CD14-positive monocyte (primary cell): Measurements from ENCODE around the gene ZNF263. TPM values are rescaled to one million over a fixed set of nuclear protein-coding genes. Genes with fewer than 3 reads are reported as not detected.

ENCODE experiments used
- DNase-seq, 3 donors: peaks; one replicate each; pipeline ENCODE4 v3.0.0-alpha.2; 2011 to 2022
- H2AFZ ChIP-seq: 2 replicates; pipeline ENCODE4 v1.6.0; 2012; ENCODE audit warnings: mild to moderate bottlenecking, low read depth, low read length, inconsistent platforms; ENCODE audit not compliant: insufficient read depth, poor library complexity, severe bottlenecking
- H3K27ac ChIP-seq, 2 donors: 1 replicate in 1 of 2; 2 replicates in 1 of 2; pipeline ENCODE4 v1.5.1; 2012 to 2013; ENCODE audit warnings: low read length in 2 of 2, control low read depth in 1 of 2, inconsistent platforms in 1 of 2, low read depth in 1 of 2, mild to moderate bottlenecking in 1 of 2
- H3K27me3 ChIP-seq, 2 donors: one replicate each; pipeline versions ENCODE4 v1.6.0 to v1.6.1; 2011 to 2013; ENCODE audit warnings: low read length in 2 of 2; ENCODE audit not compliant: control insufficient read depth in 2 of 2, insufficient read depth in 2 of 2
- H3K36me3 ChIP-seq, 2 donors: replicated peaks in 1 of 2; 1 replicate in 1 of 2; 2 replicates in 1 of 2; pipeline versions ENCODE4 v1.5.1 to v1.6.1; 2012 to 2013; ENCODE audit warnings: low read length in 2 of 2, control low read depth in 1 of 2, inconsistent platforms in 1 of 2, mild to moderate bottlenecking in 1 of 2; ENCODE audit not compliant: insufficient read depth in 2 of 2, control insufficient read depth in 1 of 2
- H3K4me1 ChIP-seq, 2 donors: 1 replicate in 1 of 2; 2 replicates in 1 of 2; pipeline versions ENCODE4 v1.5.1 to v1.6.1; 2012 to 2013; ENCODE audit warnings: low read length in 2 of 2, control low read depth in 1 of 2, inconsistent platforms in 1 of 2, mild to moderate bottlenecking in 1 of 2, moderate library complexity in 1 of 2; ENCODE audit not compliant: insufficient read depth in 2 of 2, control insufficient read depth in 1 of 2
- H3K4me2 ChIP-seq: replicated peaks from 2 replicates; pipeline ENCODE3; 2012; ENCODE audit warnings: low read length, moderate library complexity, mild to moderate bottlenecking; ENCODE audit not compliant: poor library complexity, severe bottlenecking; ENCODE audit errors: extremely low read depth
- H3K4me3 ChIP-seq, 3 experiments: fragments of 200-600 bp in 1 of 3; sonication (generic) in 1 of 3; replicated peaks in 1 of 3; 1 replicate in 2 of 3; 2 replicates in 1 of 3; pipeline ENCODE4 v1.5.1; 2011 to 2013; ENCODE audit warnings: low read length in 3 of 3, mild to moderate bottlenecking in 3 of 3, control low read depth in 2 of 3, low read depth in 2 of 3, inconsistent platforms in 1 of 3, moderate library complexity in 1 of 3
- H3K79me2 ChIP-seq: 2 replicates; pipeline ENCODE4 v1.6.0; 2012; ENCODE audit warnings: mild to moderate bottlenecking, control low read depth, inconsistent platforms, low read length, moderate library complexity; ENCODE audit not compliant: insufficient read depth
- H3K9ac ChIP-seq: 2 replicates; pipeline ENCODE4 v1.6.0; 2017; ENCODE audit warnings: low read length, mild to moderate bottlenecking; ENCODE audit not compliant: insufficient read depth, poor library complexity, severe bottlenecking
- H3K9me3 ChIP-seq, 2 donors: replicated peaks in 1 of 2; 1 replicate in 1 of 2; 2 replicates in 1 of 2; pipeline versions ENCODE4 v1.5.1 to v1.6.1; 2012 to 2013; ENCODE audit warnings: low read length in 2 of 2, control low read depth in 1 of 2; ENCODE audit not compliant: control insufficient read depth in 1 of 2, insufficient read depth in 1 of 2
- H4K20me1 ChIP-seq: 2 replicates; pipeline ENCODE4 v1.6.0; 2012; ENCODE audit warnings: mild to moderate bottlenecking, low read length, control low read depth, moderate library complexity; ENCODE audit not compliant: insufficient read depth
- H3K27ac Mint-ChIP-seq, 7 donors: one replicate each; pipeline ENCODE4 v1.8.0; 2020; ENCODE audit warnings: mild to moderate bottlenecking in 7 of 7, mixed read lengths in 7 of 7, moderate library complexity in 6 of 7, inconsistent platforms in 2 of 7
- H3K27me3 Mint-ChIP-seq, 3 donors: one replicate each; pipeline ENCODE4 v1.8.0; 2021 to 2022; ENCODE audit warnings: low read depth in 3 of 3, mild to moderate bottlenecking in 3 of 3, mixed read lengths in 3 of 3, moderate library complexity in 3 of 3, inconsistent platforms in 1 of 3
- H3K36me3 Mint-ChIP-seq, 2 donors: one replicate each; pipeline ENCODE4 v1.8.0; 2020; ENCODE audit warnings: mixed read lengths in 2 of 2, inconsistent platforms in 1 of 2, mild to moderate bottlenecking in 1 of 2
- H3K4me1 Mint-ChIP-seq: one replicate; pipeline ENCODE4 v1.8.0; 2020; ENCODE audit warnings: mild to moderate bottlenecking, mixed read lengths
- H3K4me3 Mint-ChIP-seq, 2 donors: one replicate each; pipeline ENCODE4 v1.8.0; 2020; ENCODE audit warnings: mild to moderate bottlenecking in 2 of 2, mixed read lengths in 2 of 2, moderate library complexity in 1 of 2
- H3K9me3 Mint-ChIP-seq, 7 donors: one replicate each; pipeline ENCODE4 v1.8.0; 2020 to 2022; ENCODE audit warnings: mixed read lengths in 7 of 7, mild to moderate bottlenecking in 6 of 7, moderate library complexity in 6 of 7, inconsistent platforms in 2 of 7
- CTCF ChIP-seq: fragments of 200-600 bp; IDR thresholded peaks from one replicate; pipeline ENCODE4 v1.8.0; 2022; ENCODE audit warnings: antibody characterized with exemption, mild to moderate bottlenecking
- WGBS: methylation state at CpG from one replicate; pipeline ENCODE4 v1.1.5; 2013; ENCODE audit warnings: missing lambda C conversion rate; ENCODE audit not compliant: insufficient coverage; 5-methylcytosine and 5-hydroxymethylcytosine counted together
- intact Hi-C, 2 donors: fragments of 100-400 bp; cut with micrococcal nuclease; formaldehyde crosslinking; loops; one replicate each; pipeline versions ENCODE4 v1.15.0 to v1.15.1; 2023
- polyA plus RNA-seq, 3 donors: library from polyadenylated mRNA; depleted of rRNA in 1 of 3; unstranded in 2 of 3; stranded (reverse) in 1 of 3; fragments of 300-500 nt in 2 of 3; fragments of >200 nt in 1 of 3; fragmentation: Illumina TruSeq in 2 of 3; gene quantifications; 1 replicate in 2 of 3; 2 replicates in 1 of 3; pipeline ENCODE4 v1.2.3, GENCODE V29; 2012 to 2021

ZNF263 gene
- polyA plus RNA-seq, 3 donors, result 11.5 to 21.5 (median 13.1) TPM

DNA sequence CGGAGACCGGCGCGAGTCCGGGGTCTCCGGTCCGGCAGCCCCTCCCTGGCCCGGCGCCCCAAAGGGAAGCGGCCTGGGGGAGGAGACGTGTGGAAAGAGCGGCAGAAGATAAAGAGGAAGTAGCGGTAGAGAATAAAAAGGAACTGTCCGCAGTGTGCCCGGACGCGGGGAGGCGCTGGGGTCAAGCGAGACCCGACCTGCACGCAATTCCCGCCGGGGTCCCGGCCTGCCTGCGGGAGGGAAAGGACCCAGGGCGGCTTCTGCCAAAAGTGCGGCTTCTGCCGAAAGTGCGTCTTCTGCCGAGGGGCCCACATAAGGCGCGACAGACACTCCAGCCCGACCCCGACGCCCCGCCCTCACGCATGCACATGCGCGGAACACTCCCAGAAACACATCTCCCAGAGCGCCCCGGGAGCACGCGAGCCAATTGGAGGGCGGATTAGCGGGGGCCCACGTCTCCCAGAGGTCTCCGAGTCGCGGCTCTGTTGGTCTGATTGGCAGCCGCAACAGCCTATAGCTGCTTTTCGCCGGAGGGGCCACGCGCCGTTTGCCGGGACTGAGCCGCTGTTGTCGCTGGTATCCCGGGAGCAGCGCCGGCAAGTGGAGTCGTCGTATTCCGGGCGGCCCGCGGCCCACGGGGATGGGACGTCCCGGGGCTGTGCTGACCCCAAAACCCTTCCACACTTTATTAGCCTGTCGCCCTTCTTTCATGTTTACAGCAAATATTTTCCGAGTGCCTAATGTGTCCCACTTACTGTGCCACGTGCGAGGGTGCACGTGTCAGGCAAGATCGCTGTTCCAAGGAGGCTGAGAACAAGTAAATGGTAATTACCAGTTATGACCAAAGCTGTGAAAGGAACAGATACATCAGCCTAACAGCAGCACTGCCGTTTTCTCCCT lies 18.9 kb upstream of the ZNF263 start:
- H3K4me1 Mint-ChIP-seq, result peaks cover 68% of the 10 kb centered on the region
- Histone ChIP-seq H3K9ac (peak overlapping the region; percentile 99), H3K4me1 (peaks cover 54 to 63% of the 10 kb centered on the region in 2 donors), H3K27me3 (no peaks in the 10 kb centered on the region), H4K20me1 (peaks cover 32% of the 10 kb centered on the region), H3K36me3 (peaks cover 10 to 14% of the 10 kb centered on the region in 2 donors), H3K27ac (peak overlapping the region; percentile 99 to 100), H3K79me2 (peaks cover 48% of the 10 kb centered on the region), H3K4me3 (peak overlapping the region; percentile 81 to 89 (median 81)), H3K4me2 (peak overlapping the region; percentile 85), H3K9me3 (peaks cover 12 to 30% of the 10 kb centered on the region in 2 donors), H2AFZ (peak overlapping the region; percentile 75)
- peaks cover 0 to 6% (median 0%) of the 10 kb centered on the region in 3 donors for H3K27me3 Mint-ChIP-seq
- DNase-seq, result peak; percentile 90 to 94 (median 92)
- peaks cover 6 to 52% (median 20%) of the 10 kb centered on the region in 7 donors for H3K9me3 Mint-ChIP-seq
- intact Hi-C loops, result loop anchor here (2.0 to 5.0 kb wide), 3 partner anchors 18 to 193 kb away; partner anchors contain the start of gene ZNF263 (in 1 of the 2)
- peak; percentile 58 for TF ChIP-seq CTCF
- H3K36me3 Mint-ChIP-seq, result peaks cover 26 to 41% of the 10 kb centered on the region in 2 donors
- H3K4me3 Mint-ChIP-seq, result peak overlapping the region; percentile 86 to 91
- WGBS, result under 1% methylated on average over 61 of the region's 77 CpGs
- H3K27ac Mint-ChIP-seq, result peak overlapping the region; percentile 96 to 100 (median 98)

- Mint-ChIP-seq H3K36me3 (peaks cover 26 to 51% of the 10 kb centered on the region in 2 donors), H3K27ac (no peak overlapping the region), H3K9me3 (peaks cover 6 to 63% (median 28%) of the 10 kb centered on the region in 7 donors), H3K27me3 (peaks cover 0 to 8% (median 0%) of the 10 kb centered on the region in 3 donors), H3K4me3 (peak overlapping the region in 1 of 2 donors; percentile 24), H3K4me1 (peaks cover 44% of the 10 kb centered on the region)
- H3K9me3 ChIP-seq, result peaks cover 12 to 36% of the 10 kb centered on the region in 2 donors
- no peak overlapping the region for H3K4me3 ChIP-seq
- TF ChIP-seq CTCF, result peak; percentile 60
- no peak overlapping the region for H3K9ac ChIP-seq
- H3K4me2 ChIP-seq, result no peak overlapping the region
- H2AFZ ChIP-seq, result no peak overlapping the region
- no peaks in the 10 kb centered on the region for H3K27me3 ChIP-seq
- no peak overlapping the region for H3K27ac ChIP-seq
- peak in 2 of 3 donors; percentile 18 to 20 for DNase-seq
- H3K4me1 ChIP-seq, result peaks cover 33 to 37% of the 10 kb centered on the region in 2 donors
- WGBS, result 40% methylated on average over 1 of the region's 5 CpGs
- H3K36me3 ChIP-seq, result peaks cover 10 to 14% of the 10 kb centered on the region in 2 donors
- peaks cover 51% of the 10 kb centered on the region for H3K79me2 ChIP-seq
- intact Hi-C loops, result loop anchor here in 1 of 2 donors (5.0 kb wide), 1 partner anchor 190 kb away; no protein-coding TSS in a partner anchor
- H4K20me1 ChIP-seq, result peaks cover 39% of the 10 kb centered on the region
Measured at GRCh38 chr16:3266873-3267537, 16.3 kb upstream of the ZNF263 start.
